Loucy (cell line): ENCODE results near the gene TENT5A.

ENCODE experiments used
- H2AFZ ChIP-seq: fragments of 200-600 bp; sonication (generic); 2 replicates; pipeline ENCODE4 v1.6.0; 2016; ENCODE audit warnings: antibody characterized with exemption, mild to moderate bottlenecking, low read length, moderate library complexity
- H3F3A ChIP-seq: fragments of 200-600 bp; 2 replicates; pipeline ENCODE4 v1.6.0; 2016; ENCODE audit warnings: antibody characterized with exemption, low read depth, mild to moderate bottlenecking
- H3K27me3 ChIP-seq: fragments of 200-600 bp; sonication (generic); 2 replicates; pipeline ENCODE4 v1.6.1; 2014; ENCODE audit warnings: low read length, mild to moderate bottlenecking; ENCODE audit not compliant: insufficient read depth, poor library complexity, severe bottlenecking
- H3K36me3 ChIP-seq: fragments of 200-600 bp; sonication (generic); 2 replicates; pipeline ENCODE4 v1.6.1; 2016; ENCODE audit warnings: low read length; ENCODE audit not compliant: insufficient read depth
- H3K4me1 ChIP-seq: fragments of 200-600 bp; sonication (generic); 2 replicates; pipeline ENCODE4 v1.5.1; 2014; ENCODE audit warnings: low read length, mild to moderate bottlenecking; ENCODE audit not compliant: insufficient read depth, poor library complexity, severe bottlenecking
- H3K4me2 ChIP-seq: fragments of 200-600 bp; sonication (generic); 2 replicates; pipeline ENCODE4 v1.6.0; 2014; ENCODE audit warnings: antibody characterized with exemption, low read length, low read depth, mild to moderate bottlenecking; ENCODE audit not compliant: poor library complexity, severe bottlenecking
- H3K4me3 ChIP-seq: fragments of 200-600 bp; sonication (generic); 2 replicates; pipeline ENCODE4 v1.5.1; 2014; ENCODE audit warnings: low read length, mild to moderate bottlenecking, mixed read lengths; ENCODE audit not compliant: poor library complexity, severe bottlenecking
- H3K79me2 ChIP-seq: fragments of 200-600 bp; sonication (generic); 2 replicates; pipeline ENCODE4 v1.6.1; 2014; ENCODE audit warnings: low read length; ENCODE audit not compliant: insufficient read depth
- H3K9ac ChIP-seq: fragments of 200-600 bp; sonication (generic); 2 replicates; pipeline ENCODE4 v1.6.0; 2014; ENCODE audit warnings: mild to moderate bottlenecking, low read depth, low read length, moderate library complexity; ENCODE audit not compliant: poor library complexity, severe bottlenecking
- H3K9me2 ChIP-seq: fragments of 200-600 bp; sonication (generic); replicated peaks from 2 replicates; pipeline ENCODE4 v1.6.1; 2016; ENCODE audit warnings: low read depth, low read length, mixed read lengths
- H3K9me3 ChIP-seq: fragments of 200-600 bp; sonication (generic); 2 replicates; pipeline ENCODE4 v1.6.1; 2014; ENCODE audit warnings: mild to moderate bottlenecking, antibody characterized with exemption, low read length, low read depth; ENCODE audit not compliant: insufficient read depth
- H4K20me1 ChIP-seq: fragments of 200-600 bp; sonication (generic); 2 replicates; pipeline ENCODE4 v1.6.0; 2014; ENCODE audit warnings: antibody characterized with exemption, low read length, mild to moderate bottlenecking; ENCODE audit not compliant: insufficient read depth, poor library complexity, severe bottlenecking
- CTCF ChIP-seq: fragments of 200-600 bp; sonication (generic); conservative IDR thresholded peaks from 2 replicates; pipeline ENCODE4 v1.5.1; 2014; ENCODE audit warnings: mild to moderate bottlenecking, antibody characterized with exemption, low read length
- EZH2phosphoT487 ChIP-seq: fragments of 200-600 bp; IDR thresholded peaks from 2 replicates; pipeline ENCODE4 v1.6.1; 2018; ENCODE audit warnings: antibody characterized with exemption, mild to moderate bottlenecking, moderate library complexity, borderline replicate concordance

TENT5A gene

GRCh38 chr6:81768150-81768942 lies 15.9 kb upstream of the TENT5A start:
- H3K9me2 ChIP-seq: no peaks in the 10 kb centered on the region
- peak overlapping the region; percentile 87 for H3K9ac ChIP-seq
- no peak overlapping the region for H2AFZ ChIP-seq
- H3K4me3 ChIP-seq: peak overlapping the region; percentile 65
- no peaks in the 10 kb centered on the region for H3K27me3 ChIP-seq
- no peaks in the 10 kb centered on the region for H3K36me3 ChIP-seq
- H3F3A ChIP-seq: peaks cover 20% of the 10 kb centered on the region
- TF ChIP-seq CTCF (no peak), EZH2phosphoT487 (no peak)
- H3K79me2 ChIP-seq: peaks cover 17% of the 10 kb centered on the region; the same call in 1 of the 2 replicates
- H3K4me2 ChIP-seq: peak overlapping the region; percentile 80
- peaks cover 87% of the 10 kb centered on the region for H3K4me1 ChIP-seq
- no peaks in the 10 kb centered on the region for H3K9me3 ChIP-seq
- H4K20me1 ChIP-seq: no peaks in the 10 kb centered on the region

- Histone ChIP-seq H3K9ac (peak overlapping the region; percentile 87), H3K27me3 (no peaks in the 10 kb centered on the region), H3K9me3 (no peaks in the 10 kb centered on the region), H3K4me3 (peak overlapping the region; percentile 65), H3K4me2 (peak overlapping the region; percentile 80), H3F3A (peaks cover 20% of the 10 kb centered on the region), H3K36me3 (no peaks in the 10 kb centered on the region), H3K79me2 (peaks cover 17% of the 10 kb centered on the region; the same call in 1 of the 2 replicates), H4K20me1 (no peaks in the 10 kb centered on the region), H2AFZ (no peak overlapping the region), H3K9me2 (no peaks in the 10 kb centered on the region), H3K4me1 (peaks cover 90% of the 10 kb centered on the region)
- TF ChIP-seq EZH2phosphoT487 (no peak), CTCF (no peak)
Observed at GRCh38 chr6:81767163-81767891, 14.8 kb upstream of the TENT5A start.

- no peak for TF ChIP-seq CTCF
- TF ChIP-seq EZH2phosphoT487: no peak
- H3K36me3 ChIP-seq: no peaks in the 10 kb centered on the region
- H2AFZ ChIP-seq: no peak overlapping the region
- H3K9ac ChIP-seq: peak overlapping the region; percentile 87
- peak overlapping the region; percentile 68 for H3K4me3 ChIP-seq
- peaks cover 90% of the 10 kb centered on the region for H3K4me1 ChIP-seq
- H3K79me2 ChIP-seq: peaks cover 17% of the 10 kb centered on the region; the same call in 1 of the 2 replicates
- no peaks in the 10 kb centered on the region for H3K9me2 ChIP-seq
- no peaks in the 10 kb centered on the region for H3K27me3 ChIP-seq
- H3F3A ChIP-seq: peaks cover 20% of the 10 kb centered on the region
- H3K9me3 ChIP-seq: no peaks in the 10 kb centered on the region
- H3K4me2 ChIP-seq: peak overlapping the region; percentile 80
- no peaks in the 10 kb centered on the region for H4K20me1 ChIP-seq
Observed at GRCh38 chr6:81766482-81767069, 14.1 kb upstream of the TENT5A start.
